ENCODE results near the gene SERPINA4. TPM values are rescaled to one million over a fixed set of nuclear protein-coding genes. Genes with fewer than 3 reads are reported as not detected.

Gene SERPINA4
- total and polyA plus RNA-seq, 2 of the 8 experiments (the other 6 are each of a cell fraction or from before 2014, with no cell fraction given): not detected

GRCh38 chr14:94524093-94524492 lies 37.1 kb upstream of the SERPINA4 start:
- no peak overlapping the region for H4K5ac ChIP-seq (ENCODE audit: insufficient read length, low read depth, low read length)
- no peaks in the 10 kb centered on the region for H3K79me1 ChIP-seq (ENCODE audit: low read depth, low read length)
- no peaks in the 10 kb centered on the region for H3K27me3 ChIP-seq (replicated peaks in 1 of 4; ENCODE audit: control insufficient read depth in 3 of 4, extremely low read depth in 1 of 4, insufficient read depth in 3 of 4, low read length in 3 of 4)
- no peak overlapping the region for H3K18ac ChIP-seq (ENCODE audit: extremely low read depth, low read length)
- H3K4me2 ChIP-seq (ENCODE audit: insufficient read depth in 1 of 2, low read depth in 2 of 2, low read length in 2 of 2): no peak overlapping the region
- H3K4me3 ChIP-seq (ENCODE audit: extremely low read depth in 1 of 4, insufficient read depth in 2 of 4, low read depth in 3 of 4, low read length in 4 of 4): no peak overlapping the region
- FAIRE-seq (no peak), DNase-seq (ENCODE audit: low read depth in 1 of 2, low spot score in 2 of 2) (no peak)
- H3K9ac ChIP-seq (replicated peaks in 1 of 4; ENCODE audit: extremely low read depth in 1 of 4, low read depth in 3 of 4, low read length in 3 of 4): no peak overlapping the region
- no peak overlapping the region for H2BK5ac ChIP-seq (ENCODE audit: low read depth, low read length)
- WGBS, 2 experiments (ENCODE audit: extremely low coverage in 1 of 2, insufficient coverage in 1 of 2, insufficient read length in 1 of 2, insufficient replicate concordance in 2 of 2, low coverage in 1 of 2, low lambda C conversion rate in 2 of 2, missing lambda C conversion rate in 1 of 2): 90% methylated on average over 3 of the region's 3 CpGs; no CpG with 5 or more reads in 1 of the 2 experiments
- no peak overlapping the region for H2BK20ac ChIP-seq (ENCODE audit: low read length)
- H2AFZ ChIP-seq (ENCODE audit: low read length): no peak overlapping the region
- ChIA-PET CTCF (ENCODE audit: partially characterized antibody) (no interaction called here), POLR2A (ENCODE audit: partially characterized antibody) (interaction anchor here (1.2 kb wide), 1 partner anchor 74 kb away, joined by 4 read pairs; no protein-coding TSS in a partner anchor)
- H3K27ac ChIP-seq (ENCODE audit: low read depth, low read length): no peak overlapping the region
- no peak overlapping the region for H3K4ac ChIP-seq (replicated peaks; ENCODE audit: insufficient read length, low read depth, low read length)
- H3K23ac ChIP-seq (ENCODE audit: insufficient read length): no peak overlapping the region
- no peak overlapping the region for H2BK12ac ChIP-seq (ENCODE audit: low read depth, low read length)
- no peak overlapping the region for H2AK5ac ChIP-seq (ENCODE audit: low read depth, low read length)
- peaks cover 11% of the 10 kb centered on the region; the same call in 1 of the 2 replicates for H3K23me2 ChIP-seq (ENCODE audit: low read depth, low read length)
- no peak overlapping the region for H3K14ac ChIP-seq (ENCODE audit: insufficient read length)
- peaks cover 0 to 3% of the 10 kb centered on the region in 2 experiments; a peak in 1 of 4 replicates for H3K9me3 ChIP-seq (ENCODE audit: insufficient read depth in 2 of 2, low read depth in 1 of 2, low read length in 1 of 2)
- no peaks in the 10 kb centered on the region for H3K79me2 ChIP-seq (ENCODE audit: control insufficient read depth in 1 of 2, insufficient read depth in 2 of 2, low read length in 2 of 2)
- no peak overlapping the region for H2BK15ac ChIP-seq (ENCODE audit: low read length)
- no peak overlapping the region for H2BK120ac ChIP-seq (replicated peaks; ENCODE audit: low read depth, low read length)
- H3K4me1 ChIP-seq (replicated peaks in 1 of 4; ENCODE audit: control insufficient read depth in 3 of 4, insufficient read depth in 4 of 4, low read length in 3 of 4): no peaks in the 10 kb centered on the region
- H4K8ac ChIP-seq (ENCODE audit: extremely low read depth, insufficient read depth, low read length): no peak overlapping the region
- H3K36me3 ChIP-seq (ENCODE audit: control insufficient read depth in 2 of 4, insufficient read depth in 4 of 4, low read length in 3 of 4): no peaks in the 10 kb centered on the region
- no peak overlapping the region for H3K56ac ChIP-seq (replicated peaks; ENCODE audit: insufficient read length, low read depth, low read length)
- H4K91ac ChIP-seq (replicated peaks; ENCODE audit: insufficient read length, low read length): no peak overlapping the region
- peaks cover 0 to 1% of the 10 kb centered on the region in 2 experiments for H4K20me1 ChIP-seq (replicated peaks in 1 of 2; ENCODE audit: control insufficient read depth in 1 of 2, insufficient read depth in 2 of 2, low read length in 2 of 2)
- TF ChIP-seq SP1 (IDR thresholded peaks at IDR 0.05; ENCODE audit: low read depth, low read length) (no peak), RFX5 (IDR thresholded peaks at IDR 0.05; ENCODE audit: borderline replicate concordance, low read depth, low read length) (no peak), CHD2 (IDR thresholded peaks at IDR 0.05; ENCODE audit: low read length) (no peak), BRCA1 (IDR thresholded peaks at IDR 0.05; ENCODE audit: low read depth, low read length) (no peak), ASH2L (IDR thresholded peaks at IDR 0.05; ENCODE audit: low read length) (no peak), MAFK (IDR thresholded peaks at IDR 0.05; ENCODE audit: low read depth, low read length) (no peak), CTBP2 (IDR thresholded peaks at IDR 0.05; ENCODE audit: borderline replicate concordance, insufficient read depth, insufficient read length, low read length) (no peak), SAP30 (IDR thresholded peaks at IDR 0.05; ENCODE audit: insufficient read depth, insufficient replicate concordance, low read length) (no peak), CHD1 (IDR thresholded peaks at IDR 0.05; ENCODE audit: low read depth, low read length) (no peak), SRF (IDR thresholded peaks at IDR 0.05; ENCODE audit: low read depth, low read length) (no peak), YY1 (IDR thresholded peaks at IDR 0.05; ENCODE audit: low read depth, low read length) (no peak), ZNF274 (IDR thresholded peaks at IDR 0.05; ENCODE audit: borderline replicate concordance, extremely low read depth, low read length) (no peak), POLR2AphosphoS5 (IDR thresholded peaks at IDR 0.05; ENCODE audit: low read depth, low read length) (no peak), TAF1 (IDR thresholded peaks at IDR 0.05; ENCODE audit: low read depth, low read length) (no peak), CBX8 (IDR thresholded peaks at IDR 0.05; ENCODE audit: borderline replicate concordance, low read depth, low read length) (no peak), RAD21 (IDR thresholded peaks at IDR 0.05 in 1 of 2, conservative IDR thresholded peaks at IDR 0.05 in 1 of 2; ENCODE audit: low read depth in 2 of 2, low read length in 2 of 2) (no peak)

Data from H1 (cell line).